B cell (primary cell): Measurements from ENCODE around the gene RBMS3.

Experiments used
- EZH2 ChIP-seq: IDR thresholded peaks from 2 replicates; pipeline ENCODE4 v1.6.1; 2012; ENCODE audit warnings: borderline replicate concordance, low read depth, mild to moderate bottlenecking, moderate library complexity, low read length; ENCODE audit not compliant: insufficient read depth, poor library complexity, severe bottlenecking
- TF ChIP-seq, protein P1 (sequence below): fragments of 200-600 bp; IDR thresholded peaks from one replicate; pipeline ENCODE4 v1.8.0; 2022; ENCODE audit warnings: antibody characterized with exemption, mild to moderate bottlenecking

DNA sequence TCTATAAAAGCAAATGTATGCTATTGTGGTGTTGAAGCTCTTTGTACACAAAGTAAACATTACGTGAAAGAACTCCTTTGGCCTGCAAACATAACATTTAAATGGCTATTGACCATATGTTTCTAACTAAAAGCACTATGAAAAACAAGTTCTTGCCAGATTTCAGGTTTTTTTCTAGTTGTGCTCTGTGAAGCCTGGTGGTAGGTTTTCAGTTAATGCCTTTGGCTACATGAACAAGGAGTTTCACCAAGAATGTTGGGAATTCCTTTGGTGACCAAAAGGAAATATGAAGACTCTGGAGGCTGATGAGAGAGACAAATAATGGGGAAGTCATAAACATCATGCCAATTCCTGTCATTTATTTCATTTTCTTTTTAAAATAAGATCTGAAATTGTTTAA lies 66.0 kb downstream of the RBMS3 start:
- TF ChIP-seq, protein P1, sequence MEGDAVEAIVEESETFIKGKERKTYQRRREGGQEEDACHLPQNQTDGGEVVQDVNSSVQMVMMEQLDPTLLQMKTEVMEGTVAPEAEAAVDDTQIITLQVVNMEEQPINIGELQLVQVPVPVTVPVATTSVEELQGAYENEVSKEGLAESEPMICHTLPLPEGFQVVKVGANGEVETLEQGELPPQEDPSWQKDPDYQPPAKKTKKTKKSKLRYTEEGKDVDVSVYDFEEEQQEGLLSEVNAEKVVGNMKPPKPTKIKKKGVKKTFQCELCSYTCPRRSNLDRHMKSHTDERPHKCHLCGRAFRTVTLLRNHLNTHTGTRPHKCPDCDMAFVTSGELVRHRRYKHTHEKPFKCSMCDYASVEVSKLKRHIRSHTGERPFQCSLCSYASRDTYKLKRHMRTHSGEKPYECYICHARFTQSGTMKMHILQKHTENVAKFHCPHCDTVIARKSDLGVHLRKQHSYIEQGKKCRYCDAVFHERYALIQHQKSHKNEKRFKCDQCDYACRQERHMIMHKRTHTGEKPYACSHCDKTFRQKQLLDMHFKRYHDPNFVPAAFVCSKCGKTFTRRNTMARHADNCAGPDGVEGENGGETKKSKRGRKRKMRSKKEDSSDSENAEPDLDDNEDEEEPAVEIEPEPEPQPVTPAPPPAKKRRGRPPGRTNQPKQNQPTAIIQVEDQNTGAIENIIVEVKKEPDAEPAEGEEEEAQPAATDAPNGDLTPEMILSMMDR: no peak
- no peak for TF ChIP-seq EZH2
